LNCaP clone FGC (cell line): ENCODE results near the gene DIO3.

Source experiments
- DNase-seq: peaks from one replicate; pipeline ENCODE4 v3.0.0-alpha.2; 2011; ENCODE audit warnings: low read depth
- H3K4me3 ChIP-seq: 2 replicates; pipeline ENCODE4 v1.5.1; 2011; ENCODE audit warnings: mild to moderate bottlenecking, low read depth, low read length, control low read depth
- CTCF ChIP-seq: IDR thresholded peaks from 2 replicates; pipeline ENCODE4 v1.5.1; 2012; ENCODE audit warnings: mild to moderate bottlenecking; ENCODE audit not compliant: control insufficient read depth, insufficient read depth; ENCODE audit errors: extremely low read depth

DIO3 gene

GRCh38 chr14:101577221-101577909 lies 16.1 kb downstream of the DIO3 start:
- DNase-seq: no peak
- H3K4me3 ChIP-seq: no peak overlapping the region
- TF ChIP-seq CTCF: no peak

- no peak for DNase-seq
- no peak for TF ChIP-seq CTCF
- H3K4me3 ChIP-seq: no peak overlapping the region
Measured at GRCh38 chr14:101578489-101578888, 17.2 kb downstream of the DIO3 start.

GRCh38 chr14:101579372-101580080 lies 18.2 kb downstream of the DIO3 start:
- no peak for TF ChIP-seq CTCF
- no peak for DNase-seq
- H3K4me3 ChIP-seq: no peak overlapping the region

GRCh38 chr14:101581806-101582205 lies 20.5 kb downstream of the DIO3 start:
- no peak overlapping the region for H3K4me3 ChIP-seq
- no peak for DNase-seq
- no peak for TF ChIP-seq CTCF

- no peak for DNase-seq
- no peak overlapping the region for H3K4me3 ChIP-seq
- TF ChIP-seq CTCF: no peak
Measured at GRCh38 chr14:101582294-101582693, 21.0 kb downstream of the DIO3 start.

- no peak for DNase-seq
- H3K4me3 ChIP-seq: no peak overlapping the region
- TF ChIP-seq CTCF: no peak
Measured at GRCh38 chr14:101583006-101583714, 21.9 kb downstream of the DIO3 start.

- no peak overlapping the region for H3K4me3 ChIP-seq
- no peak for TF ChIP-seq CTCF
- no peak for DNase-seq
Measured at GRCh38 chr14:101583715-101584054, 22.4 kb downstream of the DIO3 start.
